HFF-Myc (cell line): Measurements from ENCODE around the gene SPAG17.
A peak's percentile ranks its signal among the peaks of the same experiment; 100 is the strongest.

Source experiments
- DNase-seq: peaks from one replicate; pipeline ENCODE4 v3.0.0-alpha.2; 2011; ENCODE audit warnings: low read depth; ENCODE audit errors: extremely low read depth
- H3K4me3 ChIP-seq: replicated peaks from 2 replicates; pipeline ENCODE4 v1.5.1; 2011; ENCODE audit warnings: low read depth, mild to moderate bottlenecking, control low read depth, low read length
- TF ChIP-seq, protein P1 (sequence below): IDR thresholded peaks from 2 replicates; pipeline ENCODE4 v1.5.1; 2012; ENCODE audit warnings: mild to moderate bottlenecking, low read depth, low read length, control low read depth; ENCODE audit errors: missing control alignments

Gene SPAG17

DNA sequence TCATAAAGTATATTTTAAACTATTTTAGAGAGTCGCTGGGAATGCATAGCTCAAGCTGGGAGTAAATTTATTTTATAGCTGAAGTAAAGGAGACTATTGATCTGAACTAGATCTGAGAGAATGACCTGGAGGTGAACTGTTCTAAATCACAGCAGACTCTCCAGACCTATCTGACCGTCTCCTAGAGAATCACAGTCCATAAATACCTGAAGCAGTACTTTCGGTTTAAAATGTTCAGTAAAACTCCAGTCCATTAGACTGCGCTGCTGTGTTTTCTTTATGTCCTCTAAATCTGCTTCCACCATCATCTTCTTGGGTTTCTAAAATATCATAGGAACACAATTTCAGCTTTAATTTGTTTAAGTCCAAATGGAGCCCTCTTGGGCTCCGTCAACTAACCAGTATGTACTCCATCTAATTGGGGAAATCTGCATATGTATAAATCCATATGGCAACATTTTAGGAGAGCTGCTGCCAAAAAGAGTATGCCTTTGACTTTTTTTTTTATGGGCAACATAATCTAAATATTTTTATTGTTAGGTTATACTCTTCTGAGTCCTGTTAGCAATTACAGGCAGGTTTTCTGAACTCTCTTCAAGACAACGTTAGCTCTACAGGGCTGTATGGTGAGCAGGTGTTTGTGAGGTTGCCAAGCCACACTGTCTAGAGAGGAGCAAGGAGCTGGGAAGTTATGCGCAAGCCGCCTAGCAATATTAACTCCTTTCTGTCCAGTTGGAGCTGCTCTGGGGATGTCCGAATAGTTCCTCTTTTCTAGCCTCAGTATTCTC lies 111.2 kb downstream of the SPAG17 start:
- peak overlapping the region; percentile 19 for H3K4me3 ChIP-seq
- DNase-seq: peak; percentile 91
- TF ChIP-seq, protein P1, sequence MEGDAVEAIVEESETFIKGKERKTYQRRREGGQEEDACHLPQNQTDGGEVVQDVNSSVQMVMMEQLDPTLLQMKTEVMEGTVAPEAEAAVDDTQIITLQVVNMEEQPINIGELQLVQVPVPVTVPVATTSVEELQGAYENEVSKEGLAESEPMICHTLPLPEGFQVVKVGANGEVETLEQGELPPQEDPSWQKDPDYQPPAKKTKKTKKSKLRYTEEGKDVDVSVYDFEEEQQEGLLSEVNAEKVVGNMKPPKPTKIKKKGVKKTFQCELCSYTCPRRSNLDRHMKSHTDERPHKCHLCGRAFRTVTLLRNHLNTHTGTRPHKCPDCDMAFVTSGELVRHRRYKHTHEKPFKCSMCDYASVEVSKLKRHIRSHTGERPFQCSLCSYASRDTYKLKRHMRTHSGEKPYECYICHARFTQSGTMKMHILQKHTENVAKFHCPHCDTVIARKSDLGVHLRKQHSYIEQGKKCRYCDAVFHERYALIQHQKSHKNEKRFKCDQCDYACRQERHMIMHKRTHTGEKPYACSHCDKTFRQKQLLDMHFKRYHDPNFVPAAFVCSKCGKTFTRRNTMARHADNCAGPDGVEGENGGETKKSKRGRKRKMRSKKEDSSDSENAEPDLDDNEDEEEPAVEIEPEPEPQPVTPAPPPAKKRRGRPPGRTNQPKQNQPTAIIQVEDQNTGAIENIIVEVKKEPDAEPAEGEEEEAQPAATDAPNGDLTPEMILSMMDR: no peak

DNA sequence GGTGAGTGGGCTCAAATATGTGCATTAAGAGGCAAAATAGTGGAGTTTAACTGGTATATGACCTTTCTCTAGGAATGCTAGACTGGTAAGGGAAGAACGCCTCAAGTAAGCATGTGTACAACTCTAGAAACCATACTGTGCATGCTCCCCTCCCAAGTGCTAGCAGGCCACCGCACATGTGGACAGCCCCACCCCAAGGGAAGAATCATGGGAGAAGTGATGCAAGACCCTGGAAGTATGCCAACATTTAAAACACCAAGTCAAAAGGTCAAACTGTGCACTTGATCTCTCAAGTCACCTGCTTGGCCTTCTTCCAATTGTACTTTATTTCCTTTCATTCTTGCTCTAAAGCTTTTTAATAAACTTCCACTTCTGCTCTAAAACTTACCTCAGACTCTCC lies 135.0 kb downstream of the SPAG17 start:
- no peak for DNase-seq
- TF ChIP-seq, protein P1: no peak
- no peak overlapping the region for H3K4me3 ChIP-seq

DNA sequence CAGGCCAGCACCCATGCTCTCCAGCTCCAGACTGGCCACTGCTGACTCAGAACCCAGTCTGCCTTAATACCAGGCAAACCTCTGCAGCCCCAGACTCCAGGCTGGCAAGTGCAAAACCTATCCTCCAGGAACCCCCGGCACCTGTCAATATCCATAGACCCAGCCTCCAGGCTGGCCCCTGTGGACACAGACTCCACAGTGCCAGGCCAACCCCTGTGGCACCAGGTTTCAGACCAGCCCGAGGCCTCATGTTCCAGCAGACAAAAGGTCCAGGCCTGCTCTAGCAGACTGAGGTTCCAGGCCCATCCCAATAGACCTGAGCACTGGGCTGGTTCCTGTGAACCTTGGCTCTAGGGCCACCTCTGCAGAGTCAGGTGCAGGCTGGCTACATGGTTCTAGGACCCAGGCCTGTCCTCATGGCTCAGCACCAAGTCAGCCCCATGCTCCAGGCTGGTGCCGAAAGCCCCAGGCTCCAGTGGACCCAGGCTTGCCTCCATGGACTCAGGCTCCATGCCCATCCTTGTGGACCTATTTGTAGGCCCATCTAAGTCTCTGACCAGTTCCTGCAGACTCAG lies 137.3 kb downstream of the SPAG17 start:
- DNase-seq: no peak
- TF ChIP-seq, protein P1: no peak

DNA sequence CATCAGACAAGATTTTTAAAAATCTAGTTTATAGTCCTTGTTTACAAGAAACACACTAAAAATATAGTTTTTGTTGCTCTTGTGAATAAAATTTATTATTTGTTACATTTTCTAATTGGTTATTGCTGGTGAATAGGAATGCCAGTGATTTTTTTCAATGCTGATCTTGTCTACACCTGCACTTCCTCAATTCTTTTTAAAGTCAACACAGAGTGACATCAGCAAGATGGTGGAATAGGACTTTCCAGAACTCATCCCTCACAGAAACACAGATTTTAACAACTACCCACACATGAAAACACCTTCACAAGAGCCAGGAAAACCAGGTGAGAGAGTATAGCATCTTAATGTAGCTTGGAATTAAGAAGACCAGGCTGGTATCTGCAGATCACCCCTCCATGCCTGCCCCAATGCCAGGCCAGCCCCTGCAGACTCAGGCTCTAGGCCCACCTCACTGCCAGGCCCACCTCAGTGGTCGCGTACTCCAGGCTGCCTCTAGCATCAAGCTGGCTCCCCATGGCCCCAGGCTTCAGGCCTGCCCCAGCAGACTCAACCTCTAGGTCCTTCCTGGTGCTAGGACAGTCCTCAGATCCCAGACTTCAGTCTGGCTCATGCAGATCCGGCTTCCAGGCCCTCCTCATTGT lies 137.9 kb downstream of the SPAG17 start:
- no peak for DNase-seq
- TF ChIP-seq, protein P1: no peak
- H3K4me3 ChIP-seq: no peak overlapping the region

More for the DNA sequence above, 137.3 kb downstream of the SPAG17 start:
- no peak overlapping the region for H3K4me3 ChIP-seq

DNA sequence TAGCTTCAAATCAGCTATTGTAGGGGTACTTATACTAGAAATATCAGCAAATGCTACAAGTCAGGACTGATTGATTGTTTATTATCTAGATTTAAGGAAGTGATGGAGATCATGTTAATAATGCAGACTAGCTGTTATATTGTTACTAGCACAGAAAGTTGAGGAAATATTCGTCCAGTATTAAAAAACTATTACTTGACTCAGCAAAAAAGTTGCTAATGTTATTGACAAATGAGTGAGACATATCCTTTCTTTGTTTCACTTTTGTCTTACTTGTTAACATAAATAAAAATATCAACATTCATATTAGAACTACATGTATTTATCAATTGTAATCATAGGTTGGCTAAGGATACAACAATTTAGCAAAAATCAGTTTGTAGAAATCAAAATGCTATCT lies 141.4 kb downstream of the SPAG17 start:
- no peak for DNase-seq
- TF ChIP-seq, protein P1: no peak
- no peak overlapping the region for H3K4me3 ChIP-seq

DNA sequence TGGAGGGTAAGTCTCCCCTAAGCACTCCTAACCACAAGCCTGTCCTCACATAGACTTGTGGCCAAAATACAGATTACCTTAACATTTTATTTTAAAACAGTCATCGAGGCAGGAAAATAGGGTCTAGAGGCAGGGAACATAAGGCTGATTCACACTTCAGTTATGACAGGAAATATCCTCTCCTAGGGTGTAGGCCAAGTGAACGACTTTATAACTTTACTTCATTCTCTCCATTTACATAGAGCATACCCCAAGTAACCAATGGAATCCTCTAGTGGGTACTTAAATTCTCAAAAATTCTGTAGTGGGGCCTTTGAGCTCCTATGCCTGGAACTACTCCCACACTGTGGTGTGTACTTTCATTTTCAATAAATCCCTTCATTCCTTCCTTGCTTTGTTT lies 142.5 kb downstream of the SPAG17 start:
- TF ChIP-seq, protein P1: no peak
- no peak overlapping the region for H3K4me3 ChIP-seq
- DNase-seq: no peak
